Small intestine (tissue), 16 donors: ENCODE data around the gene PDE1A. TPM values are rescaled to one million over a fixed set of nuclear protein-coding genes. Genes with fewer than 3 reads are reported as not detected.
A peak's percentile ranks its signal among the peaks of the same experiment; 100 is the strongest.

Source experiments
- DNase-seq, 2 donors: peaks; one replicate each; pipeline versions ENCODE4 v3.0.0 to v3.0.0-alpha.2; 2013
- FAIRE-seq: peaks from 2 replicates; lab custom pipeline; 2012; peaks lifted over from hg19 to GRCh38; lab: Jason Lieb, UNC
- H3K27ac ChIP-seq, 3 donors: one replicate each; pipeline ENCODE4 v1.5.1; 2013; ENCODE audit warnings: low read length in 2 of 3, mild to moderate bottlenecking in 2 of 3, control low read depth in 1 of 3, inconsistent platforms in 1 of 3, low read depth in 1 of 3, moderate library complexity in 1 of 3
- H3K27me3 ChIP-seq, 3 donors: one replicate each; pipeline ENCODE4 v1.6.1; 2013; ENCODE audit warnings: low read length in 3 of 3, inconsistent platforms in 1 of 3; ENCODE audit not compliant: control insufficient read depth in 3 of 3, insufficient read depth in 3 of 3
- H3K36me3 ChIP-seq, 3 donors: one replicate each; pipeline ENCODE4 v1.6.1; 2013; ENCODE audit warnings: low read length in 3 of 3, inconsistent platforms in 1 of 3, low read depth in 1 of 3, mild to moderate bottlenecking in 1 of 3, moderate library complexity in 1 of 3; ENCODE audit not compliant: control insufficient read depth in 3 of 3, insufficient read depth in 2 of 3
- H3K4me1 ChIP-seq, 3 donors: one replicate each; pipeline ENCODE4 v1.6.1; 2013; ENCODE audit warnings: low read length in 2 of 3, inconsistent platforms in 1 of 3, low read depth in 1 of 3, mild to moderate bottlenecking in 1 of 3, moderate library complexity in 1 of 3; ENCODE audit not compliant: control insufficient read depth in 3 of 3, insufficient read depth in 2 of 3
- H3K4me3 ChIP-seq, 3 donors: one replicate each; pipeline ENCODE4 v1.5.1; 2013; ENCODE audit warnings: low read length in 3 of 3, control low read depth in 1 of 3, inconsistent platforms in 1 of 3, low read depth in 1 of 3, mild to moderate bottlenecking in 1 of 3, moderate library complexity in 1 of 3
- H3K9me3 ChIP-seq, 2 donors: one replicate each; pipeline ENCODE4 v1.6.1; 2013; ENCODE audit warnings: low read depth in 1 of 2, low read length in 1 of 2; ENCODE audit not compliant: control insufficient read depth in 2 of 2, insufficient read depth in 1 of 2
- WGBS, 3 donors: extraction: QIAGEN DNeasy Blood & Tissue Kit; methylation state at CpG; one replicate each; pipeline ENCODE4 v1.1.7; 2013; 5-methylcytosine and 5-hydroxymethylcytosine counted together
- long read RNA-seq, 10 donors: transcript quantifications; one replicate each; lab custom pipeline, GENCODE V29; 2026
- polyA plus RNA-seq, 4 donors: library from polyadenylated mRNA; stranded (reverse) in 3 of 4; unstranded in 1 of 4; fragments of 200-250 nt in 3 of 4; fragments of 120-200 nt in 1 of 4; gene quantifications; one replicate each; pipeline versions ENCODE4 v1.2.1 to v1.2.3, GENCODE V29; 2013
- donor health status: healthy with polysubstance abuse.
- donor health status: control.
- donor health status: control.
- donor health status: Bipolar disorder and iron deficiency.
- donor health status: healthy.

Gene PDE1A
- 1 to 10 TPM in 3 of 4 donors, not detected in 1; 3.5 to 9.7 (median 3.6) TPM for polyA plus RNA-seq
- long read RNA-seq, donor 1 = 0 reads
- long read RNA-seq, donor 2 = 0 reads
- long read RNA-seq, donor 3 = 0 reads
- long read RNA-seq, donor 4 = 0 reads
- long read RNA-seq, donor 5, partial matches to known transcripts = 0 of 1 reads
- long read RNA-seq, donor 5, other reads (novel, unspliced or antisense) = 0 of 1 reads
- long read RNA-seq, donor 6, partial matches to known transcripts = 0 of 2 reads
- long read RNA-seq, donor 6, other reads (novel, unspliced or antisense) = 0 of 2 reads
- long read RNA-seq, donor 7 = 0 reads
- long read RNA-seq, donor 8 = 0 reads
- long read RNA-seq, donor 9 = 0 reads
- long read RNA-seq, donor 10, partial matches to known transcripts = 6 of 7 reads
- long read RNA-seq, donor 10, other reads (novel, unspliced or antisense) = 0 of 7 reads

DNA sequence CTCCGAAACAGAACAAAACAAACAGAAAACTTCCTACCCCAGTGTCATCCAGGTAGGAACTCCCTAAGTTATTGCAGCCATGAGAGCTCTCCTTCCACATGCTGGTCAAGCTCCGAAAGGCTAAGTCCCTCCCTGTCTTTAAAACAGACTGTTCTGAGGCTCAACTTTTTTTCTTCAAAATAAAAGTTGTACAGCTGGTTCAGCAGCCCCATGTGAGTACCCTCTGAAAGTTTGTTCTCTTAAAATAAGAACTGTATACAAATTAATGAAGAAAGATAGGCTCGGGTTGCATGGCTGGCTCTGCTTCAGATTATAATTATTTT, at the start of gene PDE1A:
PDE1A (minus strand) TSS at position 119 of the 323 bp plus-strand sequence.
- DNase-seq (no peak), FAIRE-seq (no peak)
- Histone ChIP-seq H3K36me3 (no peaks in the 10 kb centered on the region), H3K9me3 (no peaks in the 10 kb centered on the region), H3K4me1 (no peaks in the 10 kb centered on the region), H3K27ac (peak within 1 kb of the TSS in 2 of 3 donors; percentile 61 to 83), H3K27me3 (no peaks in the 10 kb centered on the region), H3K4me3 (peak within 1 kb of the TSS in 2 of 3 donors; percentile 25 to 46)
- WGBS, 3 donors = 26 to 32% (median 30%) methylated on average over 3 of the region's 3 CpGs

DNA sequence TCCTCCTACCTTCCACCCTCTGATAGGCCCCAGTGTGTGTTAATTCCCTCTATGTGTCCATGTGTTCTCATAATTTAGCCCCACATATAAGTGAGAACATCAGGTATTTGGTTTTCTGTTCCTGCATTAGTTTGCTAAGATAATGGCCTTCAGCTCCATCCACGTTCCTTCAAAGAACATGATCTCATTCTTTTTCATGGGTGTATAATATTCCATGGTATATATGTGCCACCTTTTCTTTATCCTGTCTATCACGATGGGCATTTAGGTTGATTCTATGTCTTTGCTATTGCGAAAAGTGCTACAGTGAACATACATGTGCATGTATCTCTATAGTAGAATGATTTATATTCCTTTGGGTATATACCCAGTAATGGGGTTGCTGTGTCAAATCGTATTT, 46.8 kb upstream of the PDE1A start:
- no peak for FAIRE-seq
- Histone ChIP-seq H3K4me3 (no peak overlapping the region), H3K9me3 (peaks cover 0 to 4% of the 10 kb centered on the region in 2 donors), H3K27ac (no peak overlapping the region), H3K36me3 (no peaks in the 10 kb centered on the region), H3K27me3 (no peaks in the 10 kb centered on the region), H3K4me1 (no peaks in the 10 kb centered on the region)
- DNase-seq = no peak
- 83 to 86% (median 83%) methylated on average over 4 of the region's 4 CpGs for WGBS, 3 donors

GRCh38 chr2:182463760-182464159, 36.9 kb upstream of the PDE1A start:
- Histone ChIP-seq H3K9me3 (peaks cover 0 to 2% of the 10 kb centered on the region in 2 donors), H3K36me3 (no peaks in the 10 kb centered on the region), H3K4me1 (no peaks in the 10 kb centered on the region), H3K27me3 (no peaks in the 10 kb centered on the region), H3K4me3 (no peak overlapping the region), H3K27ac (no peak overlapping the region)
- 28 to 45% (median 39%) methylated on average over 1 of the region's 1 CpG for WGBS, 3 donors
- DNase-seq (no peak), FAIRE-seq (no peak)

- WGBS, 3 donors = 66 to 79% (median 78%) methylated on average over 4 of the region's 4 CpGs
- Histone ChIP-seq H3K9me3 (no peaks in the 10 kb centered on the region), H3K27me3 (no peaks in the 10 kb centered on the region), H3K4me1 (no peaks in the 10 kb centered on the region), H3K36me3 (no peaks in the 10 kb centered on the region), H3K4me3 (no peak overlapping the region), H3K27ac (no peak overlapping the region)
- DNase-seq (no peak), FAIRE-seq (no peak)
Observed at GRCh38 chr2:182456784-182457183, 29.9 kb upstream of the PDE1A start.

DNA sequence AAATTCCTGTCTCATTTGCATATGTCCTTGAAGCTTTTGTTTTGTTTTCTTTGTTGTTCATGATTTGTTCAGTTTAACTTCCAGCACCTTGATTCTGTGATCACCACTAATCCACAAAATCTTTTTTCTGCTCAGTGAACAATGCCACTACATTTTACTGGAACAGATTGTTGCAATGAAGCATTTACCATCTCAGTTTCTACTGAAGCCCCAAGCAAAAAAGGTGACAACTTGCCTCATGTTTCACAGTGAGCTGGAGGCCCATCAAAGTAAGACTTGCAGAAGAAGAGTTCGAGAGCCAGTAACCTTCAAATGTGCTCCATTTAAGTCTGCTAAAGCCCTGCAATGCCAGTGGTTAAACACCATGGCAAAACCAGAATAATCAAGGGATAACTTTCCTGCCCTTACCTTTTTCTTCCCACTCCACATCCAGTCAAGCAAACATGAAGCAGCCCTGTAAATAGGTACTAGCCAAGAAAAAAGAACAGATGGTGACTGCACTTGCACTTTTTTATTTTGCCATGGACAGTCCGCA, 25.7 kb upstream of the PDE1A start:
- Histone ChIP-seq H3K9me3 (no peaks in the 10 kb centered on the region), H3K4me3 (no peak overlapping the region), H3K36me3 (no peaks in the 10 kb centered on the region), H3K27me3 (no peaks in the 10 kb centered on the region), H3K4me1 (no peaks in the 10 kb centered on the region), H3K27ac (no peak overlapping the region)
- FAIRE-seq (no peak), DNase-seq (no peak)
- WGBS, 3 donors = 86 to 93% (median 86%) methylated on average over 2 of the region's 2 CpGs

DNA sequence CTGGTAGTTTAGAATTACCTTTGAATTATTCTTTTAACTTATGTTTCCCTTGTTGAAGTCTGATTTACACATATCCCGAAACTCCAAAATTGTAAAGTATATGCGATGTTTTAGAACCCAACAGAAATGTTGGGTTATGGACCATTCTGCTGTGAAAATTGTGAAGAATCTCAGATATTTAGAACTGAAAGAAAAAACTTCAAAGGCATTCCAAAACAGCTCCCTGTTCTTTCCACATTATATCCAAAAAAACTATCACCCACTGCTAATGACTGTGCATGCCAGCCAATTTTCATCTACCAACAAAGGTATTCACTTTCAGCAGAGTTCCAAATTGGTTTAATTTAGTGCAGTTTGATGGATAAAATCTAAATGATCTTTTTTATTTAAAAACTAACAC, 21.5 kb upstream of the PDE1A start:
- H3K36me3 ChIP-seq = no peaks in the 10 kb centered on the region
- no peak overlapping the region for H3K4me3 ChIP-seq
- H3K27ac ChIP-seq = no peak overlapping the region
- no peaks in the 10 kb centered on the region for H3K27me3 ChIP-seq
- no peaks in the 10 kb centered on the region for H3K4me1 ChIP-seq
- no peaks in the 10 kb centered on the region for H3K9me3 ChIP-seq
- no peak for DNase-seq
- no peak for FAIRE-seq
- WGBS, 3 donors = 90 to 96% (median 94%) methylated on average over 2 of the region's 2 CpGs

GRCh38 chr2:182447863-182448262, 21.0 kb upstream of the PDE1A start:
- Histone ChIP-seq H3K9me3 (no peaks in the 10 kb centered on the region), H3K4me1 (no peaks in the 10 kb centered on the region), H3K27me3 (no peaks in the 10 kb centered on the region), H3K27ac (no peak overlapping the region), H3K4me3 (no peak overlapping the region), H3K36me3 (no peaks in the 10 kb centered on the region)
- DNase-seq = no peak
- 65 to 78% (median 69%) methylated on average over 2 of the region's 2 CpGs for WGBS, 3 donors
- no peak for FAIRE-seq

DNA sequence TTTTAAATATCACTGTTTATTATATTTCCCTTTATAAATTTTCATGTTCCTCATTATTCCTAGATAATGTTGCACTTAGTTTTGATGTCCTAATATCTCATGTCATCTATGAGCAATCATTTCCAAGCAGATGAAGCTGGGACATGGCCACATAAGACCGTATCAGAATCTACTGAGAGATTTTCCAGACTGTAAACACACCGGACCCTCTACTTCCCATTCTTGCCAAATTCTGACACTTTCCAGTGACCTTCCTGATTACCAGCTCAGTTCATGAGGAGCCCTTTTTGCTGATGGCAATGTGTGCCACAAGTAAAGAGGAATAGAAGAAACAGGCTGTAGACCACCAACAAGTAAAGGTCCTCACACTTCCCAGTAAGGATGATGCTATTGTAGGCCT, 20.3 kb upstream of the PDE1A start:
- no peak overlapping the region for H3K4me3 ChIP-seq
- no peak overlapping the region for H3K27ac ChIP-seq
- no peaks in the 10 kb centered on the region for H3K9me3 ChIP-seq
- WGBS, 3 donors = 69 to 87% (median 82%) methylated on average over 2 of the region's 2 CpGs
- DNase-seq (no peak), FAIRE-seq (no peak)
- no peaks in the 10 kb centered on the region for H3K4me1 ChIP-seq
- H3K27me3 ChIP-seq = no peaks in the 10 kb centered on the region
- no peaks in the 10 kb centered on the region for H3K36me3 ChIP-seq
